Stimulated activated naive CD8-positive, alpha-beta T cell treated with anti-CD3 and anti-CD28 coated beads, Interleukin-15, Interleukin-2, amounts not matched to agents 100 U/mL and 50 U/mL, for 24 hours (primary cell): Measurements from ENCODE around the gene IL4R.

Experiments used
- ATAC-seq: fragments of 150-1000 bp; cut with Tn5 transposase; one replicate; pipeline ENCODE4 v1.10.0; 2021
- DNase-seq: peaks from one replicate; pipeline ENCODE4 v3.0.0; 2021

The IL4R gene

GRCh38 chr16:27361987-27362386 is 48.2 kb downstream of the IL4R start:
- no peak for DNase-seq
- ATAC-seq: no peak

GRCh38 chr16:27362570-27363245 is 48.9 kb downstream of the IL4R start:
- DNase-seq (no peak), ATAC-seq (no peak)

GRCh38 chr16:27363246-27363632 is 49.5 kb downstream of the IL4R start:
- no peak for DNase-seq
- no peak for ATAC-seq

- ATAC-seq: no peak
- no peak for DNase-seq
Measured at GRCh38 chr16:27363797-27364196, 50.0 kb downstream of the IL4R start.

- ATAC-seq (no peak), DNase-seq (no peak)
Measured at GRCh38 chr16:27364493-27365141, 50.8 kb downstream of the IL4R start.

- no peak for DNase-seq
- ATAC-seq: peak; percentile 28
Measured at GRCh38 chr16:27365142-27366089, 51.6 kb downstream of the IL4R start.

- ATAC-seq (peak; percentile 25), DNase-seq (peak; percentile 76)
Measured at GRCh38 chr16:27366687-27367460, 53.1 kb downstream of the IL4R start.

- ATAC-seq (peak; percentile 82), DNase-seq (peak; percentile 92)
Measured at GRCh38 chr16:27367461-27368357, 53.9 kb downstream of the IL4R start.

GRCh38 chr16:27368358-27368722 is 54.6 kb downstream of the IL4R start:
- DNase-seq: no peak

GRCh38 chr16:27369806-27370205 is 56.0 kb downstream of the IL4R start:
- DNase-seq (no peak), ATAC-seq (no peak)

More at GRCh38 chr16:27368358-27368722, 54.6 kb downstream of the IL4R start:
- no peak for ATAC-seq

- DNase-seq: no peak
- no peak for ATAC-seq
Measured at GRCh38 chr16:27370318-27370717, 56.5 kb downstream of the IL4R start.

GRCh38 chr16:27373312-27373711 is 59.5 kb downstream of the IL4R start:
- ATAC-seq (no peak), DNase-seq (no peak)

GRCh38 chr16:27374221-27374803 is 60.5 kb downstream of the IL4R start:
- DNase-seq (no peak), ATAC-seq (peak; percentile 13)

- DNase-seq: peak; percentile 75
- peak; percentile 52 for ATAC-seq
Measured at GRCh38 chr16:27374804-27375425, 61.1 kb downstream of the IL4R start.

GRCh38 chr16:27377666-27378485 is 64.1 kb downstream of the IL4R start:
- peak; percentile 17 for ATAC-seq

GRCh38 chr16:27378871-27379481 is 65.2 kb downstream of the IL4R start:
- DNase-seq: peak; percentile 54
- peak; percentile 25 for ATAC-seq

More at GRCh38 chr16:27377666-27378485, 64.1 kb downstream of the IL4R start:
- DNase-seq: no peak

GRCh38 chr16:27379919-27380318 is 66.1 kb downstream of the IL4R start:
- DNase-seq (no peak), ATAC-seq (no peak)

- ATAC-seq: no peak
Measured at GRCh38 chr16:27381236-27381635, 67.5 kb downstream of the IL4R start.

More at GRCh38 chr16:27381236-27381635, 67.5 kb downstream of the IL4R start:
- DNase-seq: no peak
